NCI-H69 (cell line): ENCODE results near the gene GRB10.
A peak's percentile ranks its signal among the peaks of the same experiment; 100 is the strongest.
"Not testable (repeated sequence)": the region's sequence is repeated elsewhere in the genome, so short reads cannot be mapped to it uniquely, and the experiment has no call there.

Experiments
- DNase-seq: peaks from one replicate; lab custom pipeline; 2025; lab: John Stamatoyannopoulos, UW

The GRB10 gene

GRCh38 chr7:50582271-50582670, 200.4 kb downstream of the GRB10 start:
- DNase-seq, result not testable (repeated sequence)

DNA sequence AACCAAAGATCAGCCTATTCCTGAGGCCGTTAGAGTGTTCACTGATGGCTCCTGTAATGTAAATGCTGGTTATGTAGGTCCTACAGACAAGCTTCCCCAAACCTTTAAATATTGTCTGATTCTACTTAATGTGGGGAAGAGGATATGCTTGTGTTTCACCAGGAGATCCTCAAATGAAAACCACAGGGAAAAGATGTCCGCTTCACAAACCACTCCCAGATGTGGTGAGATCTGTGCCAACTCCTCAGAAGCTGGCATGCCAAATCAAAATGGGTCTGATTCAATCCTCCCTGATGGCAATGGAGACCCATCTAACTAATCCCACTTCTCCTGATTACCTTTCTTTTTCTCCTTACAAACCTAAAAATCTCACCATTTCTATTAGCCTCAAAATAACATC, 202.0 kb downstream of the GRB10 start:
- DNase-seq, result not testable (repeated sequence)

GRCh38 chr7:50580057-50580456, 202.6 kb downstream of the GRB10 start:
- no peak for DNase-seq

DNA sequence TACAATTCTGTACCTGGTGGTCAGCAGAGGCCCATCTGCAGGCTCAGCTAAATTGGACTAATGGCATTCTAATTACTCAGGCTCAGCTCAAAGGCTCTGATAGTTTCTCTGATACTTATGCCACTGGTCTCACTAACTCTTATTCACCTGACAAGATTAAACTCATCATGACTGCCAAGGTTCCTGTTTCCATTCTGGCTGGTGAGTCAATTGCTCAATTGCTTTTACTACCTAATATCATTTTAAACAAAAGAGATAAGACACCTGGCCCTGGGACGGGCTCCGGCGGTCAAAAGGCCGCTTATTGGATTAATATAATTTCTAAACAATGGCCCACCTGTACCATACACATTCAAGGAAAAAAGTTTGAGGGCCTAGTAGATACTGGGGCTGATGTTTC, 204.6 kb downstream of the GRB10 start:
- not testable (repeated sequence) for DNase-seq

DNA sequence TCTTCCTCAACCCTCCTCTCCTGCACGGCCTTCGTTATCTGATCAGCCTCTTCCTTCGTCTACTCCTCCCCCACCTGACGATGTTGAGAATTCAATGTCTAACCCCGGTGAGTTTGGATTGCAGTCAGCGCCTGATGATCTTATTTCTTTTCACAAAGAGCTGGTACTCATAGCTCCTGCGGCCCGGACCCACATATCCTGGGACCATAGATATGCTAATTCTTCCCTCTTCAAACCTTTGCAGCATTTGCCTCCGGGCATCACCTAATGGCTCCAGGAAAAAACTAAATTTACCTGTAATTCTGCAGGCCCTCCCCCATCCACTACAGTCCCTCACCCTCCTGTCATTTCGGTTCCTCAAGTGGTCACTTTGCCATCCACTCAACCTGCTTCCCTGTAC, 205.1 kb downstream of the GRB10 start:
- DNase-seq, result no peak

GRCh38 chr7:50576388-50576787, 206.3 kb downstream of the GRB10 start:
- DNase-seq, result not testable (repeated sequence)

DNA sequence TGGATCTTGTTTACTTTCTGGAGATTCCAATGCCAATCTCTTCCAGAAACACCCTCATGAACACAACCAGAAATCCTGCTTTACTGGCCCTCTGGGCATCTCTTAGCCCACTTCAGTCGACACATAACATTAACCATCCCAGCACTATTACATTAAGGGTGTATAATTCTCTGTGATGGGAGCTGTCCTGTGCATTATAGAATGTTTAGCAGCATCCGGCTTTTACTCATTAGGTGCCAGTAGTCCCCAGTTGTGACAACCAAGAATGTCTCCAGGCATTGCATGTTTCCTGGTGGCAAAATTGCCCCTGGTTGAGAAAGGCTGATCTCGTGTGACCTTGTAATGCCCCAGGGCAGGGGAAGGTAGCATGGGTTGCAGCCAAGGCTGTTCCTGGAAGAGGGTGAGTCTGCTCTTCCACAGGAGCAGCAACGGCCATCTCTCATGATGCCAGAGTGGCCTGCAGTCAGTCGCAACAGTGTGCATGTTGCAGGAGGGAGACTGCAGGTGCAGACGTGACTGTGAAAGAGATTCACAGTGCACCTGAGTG, 214.9 kb downstream of the GRB10 start:
- DNase-seq, result no peak

DNA sequence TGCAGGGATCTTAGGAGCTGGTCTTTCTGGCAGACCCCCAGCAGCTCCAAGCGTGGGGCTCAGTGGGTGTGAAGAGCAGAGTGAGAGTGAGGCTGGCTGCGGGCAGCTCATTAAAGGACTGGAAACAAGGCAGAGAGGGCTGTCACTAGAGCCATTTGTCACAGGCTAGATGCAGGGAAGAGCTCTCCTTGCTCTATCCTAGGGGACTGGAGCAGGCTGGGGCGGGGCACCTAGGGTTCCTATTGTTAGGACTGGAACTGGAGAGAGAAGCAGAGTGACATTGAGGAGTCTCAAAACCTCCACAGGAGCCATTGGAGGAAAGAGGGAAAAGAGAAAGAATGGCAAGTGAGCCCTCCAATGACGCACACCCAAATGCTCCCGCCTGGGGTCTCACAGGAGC, 216.7 kb downstream of the GRB10 start:
- no peak for DNase-seq

- no peak for DNase-seq
These were observed 217.2 kb downstream of the GRB10 start for GRCh38 chr7:50565559-50565916.

- no peak for DNase-seq
These were observed 217.8 kb downstream of the GRB10 start, which contains the start of gene DDC for GRCh38 chr7:50564640-50565558. TSS of gene DDC (minus strand) at chr7:50565405. CDS start at chr7:50544085, 21,320 bp downstream.

- no peak for DNase-seq
These were observed 218.5 kb downstream of the GRB10 start for GRCh38 chr7:50564171-50564570.

DNA sequence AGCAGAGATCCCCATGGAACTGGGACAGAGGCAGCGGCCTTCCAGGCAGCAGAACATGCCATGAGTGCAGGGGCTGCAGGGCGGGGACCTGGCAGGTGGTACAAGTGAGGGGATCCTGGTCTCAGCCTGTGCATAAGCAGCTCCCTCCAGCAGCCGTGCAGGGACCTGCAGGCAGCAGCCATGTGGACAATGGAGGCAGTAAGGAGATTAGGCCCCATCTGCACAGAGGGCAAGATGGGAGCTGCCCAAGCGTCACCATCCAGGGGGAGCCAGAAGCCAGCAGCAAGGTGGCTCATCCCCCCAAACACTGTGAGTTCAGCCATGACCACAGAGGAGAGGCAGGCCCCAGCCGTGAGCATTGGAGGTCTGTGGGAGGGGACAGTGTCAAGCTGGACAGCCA, 220.6 kb downstream of the GRB10 start:
- peak; percentile 70 for DNase-seq

- DNase-seq, result peak; percentile 99
These were observed 221.8 kb downstream of the GRB10 start for GRCh38 chr7:50560865-50561351.

- DNase-seq, result peak; percentile 68
These were observed 222.8 kb downstream of the GRB10 start for GRCh38 chr7:50559881-50560280.

GRCh38 chr7:50558294-50559053, 224.2 kb downstream of the GRB10 start:
- DNase-seq, result peak; percentile 98

GRCh38 chr7:50557099-50557498, 225.6 kb downstream of the GRB10 start:
- DNase-seq, result no peak

DNA sequence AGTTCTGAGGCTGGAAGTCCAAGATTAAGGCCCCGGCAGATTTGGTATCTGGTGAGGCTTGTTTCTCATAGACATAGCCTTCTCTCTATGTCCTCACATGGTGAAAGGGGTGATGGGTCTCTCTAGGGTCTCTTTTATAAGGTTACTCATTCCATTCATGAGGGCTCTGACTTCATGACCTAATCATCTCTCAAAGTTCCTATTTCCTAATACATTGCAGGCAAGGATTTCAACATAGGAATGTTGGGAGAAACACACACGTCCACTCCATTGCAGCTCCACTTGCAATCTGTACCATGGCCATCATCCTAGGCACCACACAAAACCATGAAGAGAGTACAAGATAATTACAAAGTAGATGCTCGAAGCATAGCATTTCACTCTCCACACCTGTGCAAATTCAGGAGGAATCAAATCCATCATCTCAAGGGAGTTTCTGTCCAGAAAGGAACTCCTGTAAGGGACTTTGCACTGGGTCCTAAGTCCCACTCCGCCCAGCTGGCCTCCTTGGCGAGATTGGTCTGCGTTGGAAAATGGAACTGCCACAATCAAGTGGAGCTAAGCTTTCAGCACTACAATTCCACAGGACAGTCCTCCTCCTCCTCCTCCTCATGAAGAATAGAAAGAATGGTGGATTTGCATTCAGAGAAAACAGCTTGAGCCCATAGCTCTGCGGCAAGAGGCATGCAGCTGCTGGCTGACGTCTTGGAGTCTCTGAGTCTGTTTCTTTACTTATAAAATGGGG, 226.3 kb downstream of the GRB10 start:
- peak; percentile 83 for DNase-seq

GRCh38 chr7:50555594-50556140, 227.0 kb downstream of the GRB10 start:
- DNase-seq, result no peak

DNA sequence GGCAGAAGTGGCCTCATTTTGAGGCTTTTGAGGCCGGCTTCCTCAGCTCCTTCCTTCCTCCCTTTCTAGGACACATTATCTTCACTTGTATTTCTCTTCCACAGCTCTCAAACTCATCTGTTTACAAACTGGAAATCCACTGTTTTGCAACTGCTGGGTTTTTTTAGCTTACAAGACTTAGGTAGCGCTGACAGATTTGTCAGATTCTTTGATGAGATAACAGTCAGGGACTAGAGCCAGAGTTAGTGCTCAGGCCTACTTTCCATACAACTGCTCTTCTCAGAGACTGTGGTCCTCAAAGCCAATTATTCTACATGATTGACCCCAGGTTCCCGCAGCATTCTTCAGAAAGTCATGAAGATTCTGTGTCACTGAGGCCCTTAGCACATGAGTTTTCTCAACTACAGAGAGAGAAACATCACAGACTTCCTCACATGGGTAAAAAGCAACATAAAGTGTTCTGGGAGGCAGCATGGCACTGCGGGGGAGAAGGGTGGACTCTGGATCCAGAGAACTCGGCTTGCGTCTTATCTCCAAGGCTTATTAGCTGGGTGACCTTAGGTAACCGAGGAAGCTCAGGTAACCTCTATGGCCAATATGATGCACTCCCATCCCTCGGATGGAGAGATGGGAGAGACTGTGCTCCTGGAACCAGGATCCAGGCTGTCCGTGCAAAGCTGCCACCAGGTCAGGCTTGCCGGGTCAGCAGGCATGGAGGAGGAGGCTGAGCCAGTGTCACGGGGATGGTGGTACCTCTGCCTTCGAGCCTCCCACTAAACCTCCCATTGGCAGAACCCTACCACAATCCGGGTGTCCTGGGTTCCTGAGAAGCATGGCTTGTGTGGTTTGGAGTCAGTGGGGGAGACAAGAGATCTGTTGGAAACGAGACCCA, 228.0 kb downstream of the GRB10 start:
- no peak for DNase-seq

- no peak for DNase-seq
These were observed 228.7 kb downstream of the GRB10 start for GRCh38 chr7:50553973-50554372.
